GM12865 (cell line): ENCODE measurements around the gene TBC1D12.

Experiments
- DNase-seq: peaks from one replicate; pipeline ENCODE4 v3.0.0; 2010; ENCODE audit warnings: low read depth
- H3K4me3 ChIP-seq: 2 replicates; pipeline ENCODE4 v1.5.1; 2011; ENCODE audit warnings: mild to moderate bottlenecking, low read depth, low read length, control low read depth
- CTCF ChIP-seq: IDR thresholded peaks from 2 replicates; pipeline ENCODE4 v1.5.1; 2011; ENCODE audit warnings: low read length, control low read depth, low read depth, inconsistent platforms; ENCODE audit not compliant: insufficient read depth; ENCODE audit errors: missing control alignments

TBC1D12 gene

GRCh38 chr10:94459385-94459784 lies 57.0 kb downstream of the TBC1D12 start:
- no peak for DNase-seq
- TF ChIP-seq CTCF: no peak
- no peak overlapping the region for H3K4me3 ChIP-seq

- DNase-seq: no peak
- TF ChIP-seq CTCF: no peak
These were observed 59.2 kb downstream of the TBC1D12 start for GRCh38 chr10:94461503-94461902.

GRCh38 chr10:94462130-94462529 lies 59.8 kb downstream of the TBC1D12 start:
- DNase-seq: no peak
- TF ChIP-seq CTCF: no peak
- no peak overlapping the region for H3K4me3 ChIP-seq

More at GRCh38 chr10:94461503-94461902, 59.2 kb downstream of the TBC1D12 start:
- no peak overlapping the region for H3K4me3 ChIP-seq

GRCh38 chr10:94465684-94466083 lies 63.3 kb downstream of the TBC1D12 start:
- TF ChIP-seq CTCF: no peak
- no peak for DNase-seq
- H3K4me3 ChIP-seq: no peak overlapping the region

- no peak for DNase-seq
- H3K4me3 ChIP-seq: no peak overlapping the region
- no peak for TF ChIP-seq CTCF
These were observed 79.1 kb downstream of the TBC1D12 start for GRCh38 chr10:94481410-94481809.

GRCh38 chr10:94483970-94484369 lies 81.6 kb downstream of the TBC1D12 start:
- TF ChIP-seq CTCF: no peak
- DNase-seq: no peak
- H3K4me3 ChIP-seq: no peak overlapping the region

- H3K4me3 ChIP-seq: no peak overlapping the region
- no peak for TF ChIP-seq CTCF
- no peak for DNase-seq
These were observed 82.8 kb downstream of the TBC1D12 start for GRCh38 chr10:94485094-94485493.
